Jurkat, Clone E6-1 (cell line): ENCODE measurements around the gene DTD2.
"Not testable (repeated sequence)": the region's sequence is repeated elsewhere in the genome, so short reads cannot be mapped to it uniquely, and the experiment has no call there.

Source experiments
- DNase-seq: peaks from one replicate; pipeline ENCODE4 v3.0.0-alpha.2; 2011; ENCODE audit warnings: low read depth, low spot score
- H3K4me3 ChIP-seq: 2 replicates; pipeline ENCODE4 v1.5.1; 2011; ENCODE audit warnings: mild to moderate bottlenecking, low read length, control low read depth, moderate library complexity

Gene DTD2

DNA sequence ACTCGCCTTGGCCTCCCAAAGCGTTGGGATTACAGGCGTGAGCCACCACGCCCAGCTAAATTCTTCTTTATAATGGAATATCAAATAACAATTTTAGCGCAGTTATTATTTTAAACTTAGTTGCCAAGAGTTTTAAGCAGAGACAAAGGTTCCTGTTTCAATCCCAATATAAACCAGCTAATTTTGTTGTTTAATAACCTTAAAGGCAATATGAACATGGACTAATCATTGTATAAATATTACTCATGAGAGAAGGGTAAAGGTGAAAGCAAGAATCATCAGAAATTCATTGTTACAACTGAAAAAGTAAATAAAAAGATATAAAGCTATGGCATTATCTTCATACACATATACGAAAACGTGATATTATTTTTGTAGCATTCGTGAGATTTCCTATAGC is 8.2 kb downstream of the DTD2 start:
- no peak overlapping the region for H3K4me3 ChIP-seq
- DNase-seq = no peak

DNA sequence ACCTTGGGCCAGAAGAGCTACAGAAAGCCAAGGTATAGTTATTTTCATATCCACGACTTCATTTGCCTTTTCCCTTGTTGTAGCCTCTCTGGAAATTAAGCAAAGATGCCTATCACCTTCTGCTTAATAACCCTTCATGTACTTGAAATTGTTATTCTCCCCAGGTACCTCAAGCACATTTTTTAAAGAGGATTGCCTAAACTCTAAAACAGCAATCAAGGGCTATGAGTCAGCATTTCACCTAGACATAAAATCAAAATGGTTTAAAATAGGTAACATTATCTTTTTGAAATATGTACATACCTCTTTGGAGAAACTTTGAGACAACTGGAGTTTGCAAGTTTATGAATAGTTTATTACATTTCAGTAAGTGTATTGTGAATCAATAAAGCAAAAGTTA is 11.6 kb downstream of the DTD2 start:
- no peak for DNase-seq
- no peak overlapping the region for H3K4me3 ChIP-seq

DNA sequence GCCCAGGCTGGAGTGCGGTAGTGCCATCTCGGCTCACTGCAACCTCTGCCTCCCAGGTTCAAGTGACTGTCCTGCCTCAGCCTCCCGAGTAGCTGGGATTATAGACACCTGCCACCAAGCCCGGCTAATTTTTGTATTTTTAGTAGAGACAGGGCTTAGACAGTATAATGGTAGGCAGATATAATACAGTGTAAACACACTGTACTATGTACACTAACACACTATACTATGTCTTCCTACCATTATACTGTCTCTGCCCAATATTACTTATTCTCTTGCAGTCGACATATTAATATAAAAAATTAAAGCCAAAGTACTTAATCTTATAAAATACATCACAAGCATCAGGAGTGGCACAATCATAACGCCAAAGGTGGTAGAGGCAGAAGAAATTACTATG is 15.0 kb downstream of the DTD2 start:
- no peak overlapping the region for H3K4me3 ChIP-seq

DNA sequence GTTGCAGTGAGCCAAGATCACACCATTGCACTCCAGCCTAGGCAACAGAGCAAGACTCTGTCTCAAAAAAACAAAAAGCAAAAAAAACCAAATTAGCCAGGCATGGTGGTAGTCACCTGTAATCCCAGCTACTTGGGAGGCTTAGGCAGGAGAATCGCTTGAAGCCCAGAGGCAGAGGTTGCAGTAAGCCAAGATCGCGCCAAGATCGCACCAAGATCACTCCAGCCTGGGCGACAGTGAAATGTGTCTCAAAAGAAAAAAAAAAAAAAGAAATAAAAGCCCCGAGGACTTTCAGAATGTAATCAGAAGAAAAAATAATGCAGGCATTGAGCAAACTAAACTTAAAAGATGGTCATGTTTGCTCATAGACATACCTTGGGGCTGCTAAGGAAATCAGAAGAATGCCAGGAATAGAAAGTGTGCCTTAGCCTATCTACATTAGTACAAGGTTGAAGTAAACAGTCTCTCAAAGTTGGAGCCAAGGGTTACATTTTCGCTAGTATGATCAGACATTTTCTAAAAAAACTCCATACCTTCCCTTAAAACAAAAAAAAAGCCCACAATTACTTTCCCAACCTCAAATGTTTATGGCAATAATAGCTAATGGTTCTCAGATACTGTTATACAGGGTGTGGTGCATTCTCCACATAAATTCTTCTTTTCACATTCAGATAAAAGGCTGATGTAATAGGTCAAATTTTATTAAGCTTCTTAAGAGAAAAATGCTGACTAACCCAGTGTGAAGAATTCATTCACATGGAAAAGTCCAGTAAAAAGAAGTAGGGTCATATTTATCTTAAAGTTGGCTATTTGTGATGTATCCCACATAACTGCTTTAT is 15.8 kb downstream of the DTD2 start:
- no peak overlapping the region for H3K4me3 ChIP-seq
- no peak for DNase-seq

More for the DNA sequence above, 15.0 kb downstream of the DTD2 start:
- DNase-seq = no peak

DNA sequence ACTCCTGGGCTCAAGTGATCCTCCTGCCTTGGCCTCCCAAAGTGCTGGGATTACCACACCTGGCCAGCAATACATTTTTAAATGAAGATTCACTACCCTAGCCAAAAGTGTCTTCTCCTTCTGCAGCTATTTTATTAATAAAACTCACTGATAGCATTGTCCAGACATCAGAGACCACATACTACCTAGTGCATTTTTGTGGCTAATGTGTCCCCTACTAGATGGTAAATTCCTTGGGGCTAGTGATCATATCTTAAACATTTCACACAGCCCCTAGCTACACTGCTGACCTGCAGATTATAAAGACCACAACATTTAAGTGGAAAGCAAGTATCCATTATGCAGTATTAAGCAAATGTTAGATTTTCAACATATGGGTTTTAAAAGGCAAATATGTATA is 17.0 kb downstream of the DTD2 start:
- H3K4me3 ChIP-seq = no peak overlapping the region
- no peak for DNase-seq

DNA sequence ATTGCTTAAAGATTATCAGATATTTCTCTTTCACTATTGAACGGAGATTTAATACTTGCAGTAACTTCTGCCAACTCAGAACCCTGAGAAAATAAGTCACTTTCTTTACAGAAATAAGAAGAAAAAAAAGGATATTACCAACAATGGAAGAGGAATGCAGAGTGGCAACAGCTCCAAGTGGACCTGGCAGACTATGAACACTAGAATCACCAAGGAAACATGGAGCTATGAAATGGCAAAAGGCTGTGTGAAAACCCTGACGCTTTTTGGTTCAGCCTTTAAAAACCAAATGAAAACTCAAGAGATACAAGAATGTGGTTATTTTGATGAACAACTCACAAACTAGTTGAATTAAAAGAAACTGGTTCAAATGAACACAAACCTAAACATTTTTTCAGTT is 17.7 kb downstream of the DTD2 start:
- H3K4me3 ChIP-seq = no peak overlapping the region
- no peak for DNase-seq

DNA sequence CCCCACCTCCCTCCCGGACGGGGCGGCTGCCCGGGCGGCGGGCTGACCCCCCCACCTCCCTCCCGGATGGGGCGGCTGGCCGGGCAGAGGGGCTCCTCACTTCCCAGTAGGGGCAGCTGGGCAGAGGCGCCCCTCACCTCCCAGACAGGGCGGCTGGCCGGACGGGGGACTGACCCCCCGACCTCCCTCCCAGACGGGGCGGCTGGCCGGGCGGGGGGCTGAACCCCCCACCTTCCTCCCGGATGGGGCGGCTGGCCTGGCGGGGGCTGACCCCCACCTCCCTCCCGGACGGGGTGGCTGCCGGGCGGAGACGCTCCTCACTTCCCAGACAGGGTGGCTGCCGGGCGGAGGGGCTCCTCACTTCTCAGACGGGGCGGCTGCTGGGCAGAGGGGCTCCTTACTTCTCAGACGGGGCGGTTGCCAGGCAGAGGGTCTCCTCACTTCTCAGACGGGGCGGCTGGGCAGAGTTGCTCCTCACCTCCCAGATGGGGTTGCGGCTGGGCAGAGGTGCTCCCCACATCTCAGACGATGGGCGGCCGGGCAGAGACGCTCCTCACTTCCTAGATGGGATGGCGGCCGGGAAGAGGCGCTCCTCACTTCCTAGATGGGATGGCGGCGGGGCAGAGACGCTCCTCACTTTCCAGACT is 20.1 kb downstream of the DTD2 start:
- H3K4me3 ChIP-seq, DNase-seq: not testable (repeated sequence)

DNA sequence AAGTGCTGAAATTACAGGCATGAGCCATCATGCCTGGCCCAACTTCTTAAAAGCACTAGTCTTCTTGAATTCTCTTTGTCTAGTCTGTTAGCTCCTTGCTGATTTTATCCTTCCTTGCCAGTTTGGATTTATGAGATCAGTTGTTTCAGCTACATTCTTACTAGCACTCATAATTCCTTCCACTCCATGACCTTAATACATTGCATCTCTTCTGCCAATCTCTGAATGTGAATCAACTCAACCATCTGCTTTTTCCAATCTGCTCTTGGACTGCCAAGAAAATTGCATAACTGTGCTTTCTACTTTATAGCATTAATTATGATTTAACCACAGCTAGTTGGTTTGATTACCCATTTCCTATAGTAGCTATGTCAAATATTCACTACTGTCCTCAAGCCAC is 22.0 kb downstream of the DTD2 start:
- no peak overlapping the region for H3K4me3 ChIP-seq
- DNase-seq = no peak

DNA sequence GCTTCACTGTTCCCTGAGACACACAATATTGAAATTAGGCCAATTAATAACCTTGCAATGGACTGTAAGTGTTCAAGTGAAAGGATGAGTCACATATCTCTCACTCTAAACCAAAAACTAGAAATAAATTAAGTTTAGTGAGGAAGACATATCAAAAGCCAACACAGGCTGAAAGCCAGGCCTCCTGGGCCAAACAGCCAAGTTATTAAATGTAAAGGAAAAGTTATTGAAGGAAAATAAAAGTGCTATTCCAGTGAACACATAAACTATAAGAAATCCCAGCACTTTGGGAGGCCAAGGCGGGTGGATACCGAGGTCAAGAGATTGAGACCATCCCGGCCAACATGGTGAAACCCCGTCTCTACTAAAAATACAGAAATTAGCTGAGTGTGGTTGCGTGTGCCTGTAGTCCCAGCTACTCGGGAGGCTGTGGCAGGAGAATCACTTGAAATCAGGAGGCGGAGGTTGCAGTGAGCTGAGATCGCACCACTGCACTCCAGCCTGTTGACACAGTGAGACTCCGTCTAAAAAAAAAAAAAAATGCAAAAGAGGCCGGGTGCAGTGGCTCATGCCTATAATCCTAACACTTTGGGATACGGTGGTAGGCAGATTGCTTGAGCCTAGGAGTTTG is 26.6 kb downstream of the DTD2 start:
- H3K4me3 ChIP-seq = no peak overlapping the region
- DNase-seq = no peak

DNA sequence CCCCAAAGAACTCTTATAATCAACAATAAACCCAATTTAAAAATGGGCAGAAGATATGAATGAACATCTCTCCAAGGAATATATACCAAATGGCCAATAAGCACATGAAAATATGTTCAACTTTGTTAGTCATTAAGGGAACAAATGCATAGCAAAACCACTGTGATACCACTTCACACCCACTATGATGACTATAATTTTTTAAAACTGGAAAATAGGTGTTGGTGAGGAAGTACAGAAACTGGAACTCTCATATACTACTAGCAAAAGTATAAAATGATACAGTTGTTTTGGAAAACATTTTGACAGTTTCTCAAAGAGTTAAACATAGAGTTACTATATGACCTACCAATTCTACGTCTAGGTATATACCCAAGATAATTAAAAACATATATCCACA is 27.5 kb downstream of the DTD2 start:
- H3K4me3 ChIP-seq = no peak overlapping the region
- DNase-seq = no peak

DNA sequence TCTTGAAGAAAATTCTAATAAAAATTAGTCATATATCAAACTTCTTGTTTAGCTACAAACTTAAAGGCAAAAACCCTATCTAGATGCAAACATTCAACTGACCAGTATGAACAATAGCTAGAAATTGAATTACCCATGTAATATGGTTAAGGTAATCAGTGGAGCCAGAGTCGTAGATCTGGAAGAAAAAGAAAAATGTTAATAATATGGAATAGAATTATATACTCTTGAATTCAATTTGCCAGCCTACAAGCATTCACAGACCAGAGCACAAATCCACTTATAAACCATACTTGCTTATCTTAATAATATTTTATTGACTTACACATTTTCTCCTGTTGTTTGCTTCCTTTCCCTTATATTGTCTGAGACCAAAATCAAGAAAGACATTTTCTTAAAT is 29.3 kb downstream of the DTD2 start:
- no peak for DNase-seq
- H3K4me3 ChIP-seq = no peak overlapping the region

DNA sequence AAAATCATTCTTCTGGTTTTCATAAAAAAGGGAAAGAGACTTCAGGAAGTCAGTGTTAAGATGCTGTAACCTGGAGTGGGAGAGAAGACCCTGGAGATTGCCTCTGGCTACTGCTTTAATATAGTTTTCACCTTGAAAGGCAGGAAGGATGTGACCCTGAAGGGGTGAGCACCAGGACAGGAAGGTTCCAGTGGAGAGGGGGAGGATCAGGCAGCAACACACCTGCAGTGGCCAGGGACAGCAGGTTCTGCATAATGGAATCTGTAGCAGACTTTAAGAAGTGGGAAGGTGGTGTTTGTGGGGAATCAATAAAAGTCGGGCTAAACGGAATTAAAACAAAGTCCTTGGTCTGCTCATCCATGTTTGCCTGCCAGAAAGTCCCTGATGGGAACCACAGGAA is 30.6 kb downstream of the DTD2 start:
- H3K4me3 ChIP-seq = no peak overlapping the region
- no peak for DNase-seq

DNA sequence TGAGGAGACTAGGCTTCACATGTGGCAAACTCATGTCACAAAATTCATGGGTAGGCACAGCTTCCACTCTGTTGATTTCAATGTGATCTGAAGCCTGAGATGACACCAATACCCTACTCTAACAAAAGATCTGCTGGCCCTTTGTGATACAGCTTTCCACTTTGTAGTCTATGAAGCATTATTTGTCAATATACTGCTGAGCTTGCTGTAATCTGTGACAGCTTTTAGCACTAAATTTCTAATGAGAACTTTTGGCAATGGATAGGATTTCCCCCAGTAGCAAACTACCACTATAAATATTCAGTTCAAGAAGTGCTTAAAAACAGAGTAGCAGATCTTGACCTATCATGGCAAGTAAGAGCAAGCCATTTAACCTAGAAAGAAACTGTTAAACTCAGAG is 31.4 kb downstream of the DTD2 start:
- no peak for DNase-seq
- no peak overlapping the region for H3K4me3 ChIP-seq

DNA sequence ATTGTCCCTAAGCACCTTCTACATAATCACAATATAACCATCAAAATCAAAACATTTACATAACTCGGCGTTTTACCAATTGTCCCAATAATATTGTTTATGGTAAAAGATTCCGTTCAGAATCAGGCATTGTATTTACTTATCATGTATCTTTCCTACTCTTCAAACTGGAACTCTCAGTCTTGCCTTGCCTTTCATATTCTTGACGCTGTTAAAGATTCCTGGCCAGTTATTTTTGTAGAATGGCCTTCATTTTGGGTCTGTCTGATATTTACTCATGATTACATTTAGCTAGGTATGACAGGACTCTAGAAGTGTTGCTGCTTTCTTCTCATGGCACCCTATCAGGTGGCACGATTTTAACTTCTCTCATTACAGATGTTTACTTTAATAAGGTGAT is 36.1 kb downstream of the DTD2 start:
- no peak for DNase-seq
- H3K4me3 ChIP-seq = peak overlapping the region; percentile 95

DNA sequence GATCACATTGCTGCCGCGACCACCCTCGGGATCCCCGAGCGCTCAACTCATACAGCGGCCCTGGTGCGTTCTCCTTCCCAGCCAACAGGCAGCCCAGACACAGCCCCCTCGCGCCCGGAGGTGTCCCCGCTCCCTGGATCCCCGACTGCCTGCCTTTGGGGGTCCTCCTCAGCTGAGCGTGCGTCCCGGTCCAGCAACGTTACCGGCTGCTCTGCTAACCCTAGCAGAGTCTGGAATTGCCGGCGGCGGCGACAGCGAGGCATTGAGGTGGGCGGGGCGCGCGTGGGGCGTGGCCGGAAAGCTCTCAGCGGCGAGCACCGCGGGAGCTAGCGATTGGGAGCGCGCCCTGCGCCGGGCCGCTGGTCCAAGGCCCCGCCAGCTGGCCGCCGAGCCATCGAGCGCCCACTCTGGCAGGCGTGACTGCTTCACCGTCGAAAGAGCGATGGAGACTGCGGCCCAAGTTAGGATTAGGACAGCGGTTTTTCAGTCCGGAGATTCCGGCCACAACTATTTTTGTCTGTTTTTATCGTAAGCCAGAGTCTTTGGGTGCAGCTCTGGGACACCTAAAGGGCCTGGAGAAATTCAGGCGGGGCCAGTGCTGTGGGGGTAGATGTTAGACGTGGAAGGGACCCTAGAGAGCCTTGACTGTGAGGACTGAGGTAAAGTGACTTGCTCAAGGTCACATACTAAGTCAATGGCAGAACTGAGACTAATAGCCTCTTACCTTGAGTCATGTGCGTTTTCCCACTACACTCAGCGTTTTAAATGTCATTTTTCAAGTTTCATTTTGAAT is 36.8 kb downstream of the DTD2 start, which contains the start of gene HEATR5A:
Gene HEATR5A (minus strand): TSS at position 232 of the 793 bp plus-strand sequence. CDS start 17,575 bp downstream, outside the sequence.
- DNase-seq = peak; percentile 80
- peak within 1 kb of the TSS; percentile 95 for H3K4me3 ChIP-seq

DNA sequence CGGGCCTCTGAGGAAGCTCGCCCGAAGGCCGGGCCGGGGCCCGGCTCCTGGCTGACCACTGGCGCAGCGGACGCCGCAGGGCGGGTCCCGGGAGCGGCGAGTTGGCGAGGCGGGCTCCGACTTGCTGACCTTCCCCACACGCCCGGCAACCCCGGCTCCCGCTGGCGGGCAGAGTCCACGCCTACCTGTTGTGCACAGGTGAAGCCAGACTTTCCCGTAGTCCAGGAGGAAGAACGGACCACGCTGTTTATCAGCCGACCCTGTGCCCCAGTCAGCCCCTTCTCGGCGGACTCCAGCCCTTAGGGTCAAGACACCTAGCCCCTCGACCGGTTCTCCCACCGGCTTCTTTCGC is 37.4 kb downstream of the DTD2 start:
- H3K4me3 ChIP-seq = peak overlapping the region; percentile 95
- DNase-seq = no peak

DNA sequence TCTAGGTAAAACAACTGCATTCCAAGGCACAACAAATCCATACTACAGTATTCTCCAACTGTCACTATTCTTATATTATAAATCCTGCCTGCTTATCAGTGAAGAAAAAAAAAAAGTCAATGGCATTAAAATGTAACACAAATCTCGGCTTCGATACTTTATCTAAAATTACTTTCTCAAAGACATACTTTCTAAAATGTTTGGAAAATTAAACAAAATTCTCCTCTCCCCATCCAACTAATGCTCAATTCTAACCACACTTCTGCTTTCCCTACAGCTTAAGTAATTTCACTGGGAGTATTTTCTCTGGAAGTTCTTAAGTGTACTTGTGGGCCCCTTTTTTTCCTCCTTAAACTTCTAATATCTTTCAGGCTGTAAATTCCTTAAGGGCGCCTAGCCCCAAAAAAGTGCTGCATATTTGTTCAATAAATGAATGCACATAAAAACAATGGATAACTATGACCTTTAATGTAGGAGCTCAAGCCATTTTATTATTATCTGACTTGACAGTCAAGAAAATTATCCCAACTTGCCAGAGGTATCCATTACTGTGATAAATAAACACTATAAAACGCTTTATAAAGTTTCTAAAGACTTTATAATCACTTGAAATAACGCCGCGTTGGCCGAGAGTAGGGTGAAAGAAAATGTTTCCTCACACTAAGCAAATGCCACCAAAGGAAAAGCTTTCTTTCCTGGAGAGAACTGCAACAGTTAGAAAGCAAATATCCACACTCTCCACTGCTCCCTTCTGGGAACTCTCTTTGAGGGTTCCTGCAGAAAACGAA is 37.9 kb downstream of the DTD2 start:
- peak overlapping the region; percentile 95 for H3K4me3 ChIP-seq

DNA sequence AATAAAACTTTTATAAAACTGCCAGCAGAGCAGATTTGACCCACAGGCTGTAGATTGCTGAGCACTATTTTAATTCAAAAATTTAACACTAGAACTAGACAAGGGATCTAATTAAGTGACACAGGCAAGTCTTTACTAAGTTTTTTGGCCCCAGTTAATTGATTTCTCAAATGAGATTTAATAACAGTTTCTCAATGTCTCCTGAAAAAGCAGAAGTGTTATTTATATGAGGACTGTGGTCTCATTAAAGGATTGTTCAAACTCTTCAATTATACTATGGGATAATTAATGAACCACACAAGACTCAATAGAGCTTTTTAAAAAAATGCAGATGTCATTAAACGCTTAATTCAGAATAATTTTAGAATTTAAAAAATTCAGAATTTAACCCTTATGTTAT is 38.9 kb downstream of the DTD2 start:
- no peak for DNase-seq
- H3K4me3 ChIP-seq = no peak overlapping the region

More for the DNA sequence above, 37.9 kb downstream of the DTD2 start:
- no peak for DNase-seq
